GM19372 (cell line): ENCODE results near the gene ACVR2B.
"Not testable (repeated sequence)": the region's sequence is repeated elsewhere in the genome, so short reads cannot be mapped to it uniquely, and the experiment has no call there.

Experiments used
- ATAC-seq: cut with Tn5 transposase; IDR thresholded peaks from one replicate; pipeline ENCODE4 v1.9.1; 2021; ENCODE audit warnings: mild to moderate bottlenecking, low read depth, moderate library complexity; ENCODE audit not compliant: unreplicated experiment

ACVR2B gene

GRCh38 chr3:38453075-38453912 is at the start of gene ACVR2B:
Gene ACVR2B (plus strand): TSS chr3:38453890. CDS start chr3:38454323, 433 bp downstream.
- peak; percentile 55 for ATAC-seq

GRCh38 chr3:38404286-38404685 is 49.4 kb upstream of the ACVR2B start:
- no peak for ATAC-seq

GRCh38 chr3:38411591-38411990 is 42.1 kb upstream of the ACVR2B start:
- ATAC-seq, result no peak

GRCh38 chr3:38420758-38421157 is 32.9 kb upstream of the ACVR2B start:
- not testable (repeated sequence) for ATAC-seq

- no peak for ATAC-seq
These were observed 31.9 kb upstream of the ACVR2B start for GRCh38 chr3:38421679-38422336.

- ATAC-seq, result not testable (repeated sequence)
These were observed 26.8 kb upstream of the ACVR2B start for GRCh38 chr3:38426798-38427426.

GRCh38 chr3:38432871-38433658 is 20.6 kb upstream of the ACVR2B start:
- not testable (repeated sequence) for ATAC-seq

- not testable (repeated sequence) for ATAC-seq
These were observed 20.0 kb upstream of the ACVR2B start for GRCh38 chr3:38433661-38434060.

- ATAC-seq, result not testable (repeated sequence)
These were observed 15.1 kb upstream of the ACVR2B start for GRCh38 chr3:38438436-38439069.

- ATAC-seq, result not testable (repeated sequence)
These were observed 10.5 kb upstream of the ACVR2B start for GRCh38 chr3:38443205-38443604.

GRCh38 chr3:38446085-38446686 is 7.5 kb upstream of the ACVR2B start:
- no peak for ATAC-seq

- ATAC-seq, result no peak
These were observed 6.9 kb upstream of the ACVR2B start for GRCh38 chr3:38446812-38447211.

- no peak for ATAC-seq
These were observed 2.8 kb upstream of the ACVR2B start for GRCh38 chr3:38450853-38451252.

GRCh38 chr3:38453913-38454177 is 155 bp downstream of the ACVR2B start:
- ATAC-seq, result no peak

GRCh38 chr3:38454178-38454883 is 641 bp downstream of the ACVR2B start:
- peak; percentile 36 for ATAC-seq

- ATAC-seq, result no peak
These were observed 1.4 kb downstream of the ACVR2B start for GRCh38 chr3:38454884-38455638.

GRCh38 chr3:38455639-38456430 is 2.1 kb downstream of the ACVR2B start:
- no peak for ATAC-seq
